ENCODE measurements around the gene ZCCHC7.

- TF ChIP-seq CTCF (IDR thresholded peaks at IDR 0.05; ENCODE audit: insufficient read depth, low read length), result no peak
- TF ChIP-seq POLR2AphosphoS5 (IDR thresholded peaks at IDR 0.05; ENCODE audit: low read depth), result no peak
- no peak for TF ChIP-seq REST (IDR thresholded peaks at IDR 0.05; ENCODE audit: insufficient replicate concordance, low read depth)
- TF ChIP-seq SPI1 (IDR thresholded peaks at IDR 0.05; ENCODE audit: borderline replicate concordance, low read depth), result no peak
- TF ChIP-seq GABPA (IDR thresholded peaks at IDR 0.05; ENCODE audit: low read depth), result no peak
These were observed 173.5 kb downstream of the ZCCHC7 start for GRCh38 chr9:37293664-37294524.

Measured in HL-60 (cell line).